ENCODE results near the gene OR1I1. TPM values are rescaled to one million over a fixed set of nuclear protein-coding genes. Genes with fewer than 3 reads are reported as not detected.

The OR1I1 gene
- total and polyA plus RNA-seq, 2 of the 4 experiments (the other 2 are of a cell fraction): not detected

GRCh38 chr19:15122331-15123030 is 40.5 kb downstream of the OR1I1 start (continued):
- TF ChIP-seq NFE2L2 (IDR thresholded peaks at IDR 0.05; ENCODE audit: low read depth, low read length): no peak

DNA sequence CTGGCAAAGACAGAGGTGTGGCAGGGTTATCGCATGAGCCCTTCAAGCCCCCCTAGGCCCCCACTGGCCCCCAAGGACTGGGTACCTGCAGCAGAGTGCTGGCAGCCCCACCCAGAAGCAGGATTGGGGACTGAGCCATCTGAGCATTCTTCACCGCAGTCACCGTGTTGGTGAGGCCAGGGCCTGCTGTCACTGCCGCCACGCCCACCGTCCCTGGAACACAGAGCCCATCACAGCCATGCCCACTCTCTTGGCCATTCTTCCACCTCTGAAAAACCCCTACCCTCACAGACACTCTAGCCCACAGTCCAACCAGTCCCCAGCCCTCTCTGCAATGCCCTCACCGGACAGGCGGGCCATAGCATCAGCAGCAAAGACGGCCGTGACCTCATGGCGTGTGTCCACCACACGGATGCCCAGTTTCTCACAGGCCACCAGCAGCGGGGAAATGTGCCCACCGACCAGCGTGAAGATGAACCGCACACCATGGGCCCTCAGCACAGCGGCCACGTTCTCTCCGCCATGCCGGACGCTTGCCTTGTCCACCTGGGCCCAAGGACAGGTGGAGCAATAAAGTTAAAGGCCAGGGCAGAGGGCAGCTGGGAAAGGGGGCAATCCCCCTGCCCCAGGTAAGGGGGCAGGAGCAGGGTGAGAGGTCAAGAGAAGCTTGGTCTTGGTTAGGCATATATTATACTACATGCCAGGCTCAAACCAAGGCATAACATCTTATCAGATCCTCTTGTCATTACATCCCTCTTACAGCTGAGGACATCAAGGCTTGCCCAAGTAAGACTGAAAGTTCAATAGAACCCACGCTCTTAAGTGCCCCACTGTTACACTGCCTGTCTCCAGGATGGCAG is 41.2 kb downstream of the OR1I1 start:
- no peak overlapping the region for H2AK5ac ChIP-seq (ENCODE audit: low read depth, low read length)
- intact Hi-C loops (cut with micrococcal nuclease): no loop called here
- no peak overlapping the region for H3K23ac ChIP-seq (ENCODE audit: low read depth, low read length)
- DNase-seq (no peak), ATAC-seq (ENCODE audit: low read depth) (no peak)
- no peak overlapping the region for H2BK5ac ChIP-seq (ENCODE audit: low read depth, low read length, poor library complexity, severe bottlenecking)
- no peak overlapping the region for H3K4ac ChIP-seq (ENCODE audit: low read depth, low read length)
- H3K79me1 ChIP-seq (ENCODE audit: low read depth in 1 of 2, low read length in 2 of 2): peaks cover 18 to 44% of the 10 kb centered on the region in 2 experiments
- no peak overlapping the region for H3K4me2 ChIP-seq (ENCODE audit: low read depth, low read length)
- no peak overlapping the region for H3K56ac ChIP-seq (ENCODE audit: extremely low read depth, insufficient read depth, low read length)
- peaks cover 34% of the 10 kb centered on the region for H3K36me3 ChIP-seq (ENCODE audit: control insufficient read depth, insufficient read depth, low read length)
- no peak overlapping the region for H3K27ac ChIP-seq (ENCODE audit: insufficient read depth, low read length)
- no peak overlapping the region for H4K8ac ChIP-seq (ENCODE audit: low read depth in 2 of 2, low read length in 2 of 2)
- H3K14ac ChIP-seq (replicated peaks; ENCODE audit: low read depth, low read length): no peak overlapping the region
- in situ Hi-C loops (cut with MboI; ENCODE audit: low sequenced_read_pairs): loop anchor here (25.0 kb wide), 1 partner anchor 1064 kb away; the partner anchor contains the start of genes AP1M1 and FAM32A
- no peak overlapping the region for H3K9ac ChIP-seq (ENCODE audit: low read depth, low read length)
- H3K4me3 ChIP-seq (ENCODE audit: insufficient read depth, low read depth, low read length): no peak overlapping the region
- H3K9me1 ChIP-seq (ENCODE audit: insufficient read depth, low read length): 0 out of 2 replicates have a peak, but pooled peaks cover under 1% of the 10 kb centered on the region
- dilution Hi-C loops (cut with HindIII; ENCODE audit: low sequenced_read_pairs, unreplicated experiment): no loop called here
- H2AFZ ChIP-seq (replicated peaks; ENCODE audit: low read length, poor library complexity): no peak overlapping the region
- peak overlapping the region; percentile 57 for H2AK9ac ChIP-seq (replicated peaks; ENCODE audit: low read depth, low read length, poor library complexity)
- H3K27me3 ChIP-seq (ENCODE audit: control insufficient read depth, insufficient read depth, low read length): no peaks in the 10 kb centered on the region
- H4K5ac ChIP-seq (ENCODE audit: low read depth, low read length): no peak overlapping the region
- no peak overlapping the region for H2BK15ac ChIP-seq (ENCODE audit: low read depth, low read length)
- ChIA-PET CTCF (no interaction called here), POLR2A (ENCODE audit: unreplicated experiment) (interaction anchor here (0.6 kb wide), 1 partner anchor 669 kb away, joined by 3 read pairs; no protein-coding TSS in a partner anchor)
- H4K91ac ChIP-seq (ENCODE audit: insufficient read depth, low read depth, low read length): no peak overlapping the region
- no peak overlapping the region for H2BK120ac ChIP-seq (ENCODE audit: low read depth, low read length)
- whole genome bisulfite sequencing, 2 experiments (ENCODE audit: extremely low coverage in 2 of 2, insufficient read length in 1 of 2): 100% methylated on average over 5 of the region's 22 CpGs; no CpG with 5 or more reads in 1 of the 2 experiments
- no peak overlapping the region for H2BK20ac ChIP-seq (ENCODE audit: low read depth, low read length)
- no TSS peak for BruUV-seq (replicated peaks)
- H3K9me3 ChIP-seq (ENCODE audit: control insufficient read depth, insufficient read depth, low read length): peaks cover 2% of the 10 kb centered on the region; the same call in 1 of the 2 replicates
- H3K4me1 ChIP-seq (ENCODE audit: control insufficient read depth, insufficient read depth, low read length): peaks cover 6% of the 10 kb centered on the region
- no peak overlapping the region for H3K18ac ChIP-seq (ENCODE audit: low read depth, low read length)
- 0 out of 2 replicates have a peak, but pooled peaks cover 3% of the 10 kb centered on the region for H4K20me1 ChIP-seq (ENCODE audit: insufficient read depth, low read length)
- TF ChIP-seq SMC3 (IDR thresholded peaks at IDR 0.05; ENCODE audit: low read depth, low read length) (no peak), CEBPB (IDR thresholded peaks at IDR 0.05; ENCODE audit: low read depth, low read length) (no peak), FOS (IDR thresholded peaks at IDR 0.05; ENCODE audit: low read depth, low read length) (no peak), RCOR1 (IDR thresholded peaks at IDR 0.05; ENCODE audit: insufficient replicate concordance, low read length) (no peak), USF2 (IDR thresholded peaks at IDR 0.05; ENCODE audit: low read depth, low read length) (no peak), BHLHE40 (IDR thresholded peaks at IDR 0.05; ENCODE audit: low read depth, low read length) (no peak), MAFK (IDR thresholded peaks at IDR 0.05; ENCODE audit: low read depth, low read length) (no peak), POLR2A (IDR thresholded peaks at IDR 0.05; ENCODE audit: low read depth, low read length) (no peak), MAZ (IDR thresholded peaks at IDR 0.05; ENCODE audit: borderline replicate concordance, low read depth, low read length) (no peak), RAD21 (IDR thresholded peaks at IDR 0.05; ENCODE audit: low read length) (no peak), NFE2L2 (IDR thresholded peaks at IDR 0.05; ENCODE audit: low read depth, low read length) (no peak), MXI1 (IDR thresholded peaks at IDR 0.05; ENCODE audit: borderline replicate concordance, low read depth, low read length) (no peak)
- TF ChIP-seq, protein P1, sequence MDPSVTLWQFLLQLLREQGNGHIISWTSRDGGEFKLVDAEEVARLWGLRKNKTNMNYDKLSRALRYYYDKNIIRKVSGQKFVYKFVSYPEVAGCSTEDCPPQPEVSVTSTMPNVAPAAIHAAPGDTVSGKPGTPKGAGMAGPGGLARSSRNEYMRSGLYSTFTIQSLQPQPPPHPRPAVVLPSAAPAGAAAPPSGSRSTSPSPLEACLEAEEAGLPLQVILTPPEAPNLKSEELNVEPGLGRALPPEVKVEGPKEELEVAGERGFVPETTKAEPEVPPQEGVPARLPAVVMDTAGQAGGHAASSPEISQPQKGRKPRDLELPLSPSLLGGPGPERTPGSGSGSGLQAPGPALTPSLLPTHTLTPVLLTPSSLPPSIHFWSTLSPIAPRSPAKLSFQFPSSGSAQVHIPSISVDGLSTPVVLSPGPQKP (IDR thresholded peaks at IDR 0.05; ENCODE audit: borderline replicate concordance, low read depth, low read length): no peak

All from IMR-90 (cell line).